ENCODE results near the gene ITPK1.

GRCh38 chr14:92916201-92916600 is 199.5 kb downstream of the ITPK1 start:
- TF ChIP-seq, protein P1, sequence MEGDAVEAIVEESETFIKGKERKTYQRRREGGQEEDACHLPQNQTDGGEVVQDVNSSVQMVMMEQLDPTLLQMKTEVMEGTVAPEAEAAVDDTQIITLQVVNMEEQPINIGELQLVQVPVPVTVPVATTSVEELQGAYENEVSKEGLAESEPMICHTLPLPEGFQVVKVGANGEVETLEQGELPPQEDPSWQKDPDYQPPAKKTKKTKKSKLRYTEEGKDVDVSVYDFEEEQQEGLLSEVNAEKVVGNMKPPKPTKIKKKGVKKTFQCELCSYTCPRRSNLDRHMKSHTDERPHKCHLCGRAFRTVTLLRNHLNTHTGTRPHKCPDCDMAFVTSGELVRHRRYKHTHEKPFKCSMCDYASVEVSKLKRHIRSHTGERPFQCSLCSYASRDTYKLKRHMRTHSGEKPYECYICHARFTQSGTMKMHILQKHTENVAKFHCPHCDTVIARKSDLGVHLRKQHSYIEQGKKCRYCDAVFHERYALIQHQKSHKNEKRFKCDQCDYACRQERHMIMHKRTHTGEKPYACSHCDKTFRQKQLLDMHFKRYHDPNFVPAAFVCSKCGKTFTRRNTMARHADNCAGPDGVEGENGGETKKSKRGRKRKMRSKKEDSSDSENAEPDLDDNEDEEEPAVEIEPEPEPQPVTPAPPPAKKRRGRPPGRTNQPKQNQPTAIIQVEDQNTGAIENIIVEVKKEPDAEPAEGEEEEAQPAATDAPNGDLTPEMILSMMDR (IDR thresholded peaks at IDR 0.05 in 2 of 3, conservative IDR thresholded peaks at IDR 0.05 in 1 of 3; ENCODE audit: control insufficient read depth in 2 of 3, extremely low read depth in 1 of 3, insufficient read depth in 1 of 3, low read depth in 3 of 3, low read length in 3 of 3), result no peak
- no peak for TF ChIP-seq ASH2L (IDR thresholded peaks at IDR 0.05; ENCODE audit: borderline replicate concordance, low read depth)
- TF ChIP-seq EP300 (IDR thresholded peaks at IDR 0.05; ENCODE audit: borderline replicate concordance in 1 of 2, control insufficient read depth in 1 of 2, low read depth in 2 of 2, low read length in 2 of 2), result no peak
- TF ChIP-seq ZZZ3 (IDR thresholded peaks at IDR 0.05; ENCODE audit: control insufficient read depth, insufficient read length, low read depth), result no peak
- no peak for TF ChIP-seq RB1 (IDR thresholded peaks at IDR 0.05; ENCODE audit: borderline replicate concordance)
- no peak for TF ChIP-seq REST (IDR thresholded peaks at IDR 0.05; ENCODE audit: low read depth, low read length)
- no peak for TF ChIP-seq CEBPZ (IDR thresholded peaks at IDR 0.05; ENCODE audit: low read depth, low read length)
- no peak for TF ChIP-seq JUNB (IDR thresholded peaks at IDR 0.05)
- TF ChIP-seq, protein P2, sequence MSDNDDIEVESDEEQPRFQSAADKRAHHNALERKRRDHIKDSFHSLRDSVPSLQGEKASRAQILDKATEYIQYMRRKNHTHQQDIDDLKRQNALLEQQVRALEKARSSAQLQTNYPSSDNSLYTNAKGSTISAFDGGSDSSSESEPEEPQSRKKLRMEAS (IDR thresholded peaks at IDR 0.05; ENCODE audit: low read depth, low read length), result no peak
- no peak for TF ChIP-seq ATF2 (IDR thresholded peaks at IDR 0.05; ENCODE audit: low read length)
- no peak for TF ChIP-seq EZH2 (IDR thresholded peaks at IDR 0.05; ENCODE audit: borderline replicate concordance, control insufficient read depth, low read depth, low read length)
- TF ChIP-seq JUND (IDR thresholded peaks at IDR 0.05; ENCODE audit: low read depth, low read length), result no peak

Measured in GM12878 (cell line).